ENCODE data around the gene PHF5A.
A peak's percentile ranks its signal among the peaks of the same experiment; 100 is the strongest.

PHF5A gene

GRCh38 chr22:41480397-41480735, 11.9 kb upstream of the PHF5A start:
- H3K27me3 ChIP-seq (ENCODE audit: control insufficient read depth, low read length) = no peaks in the 10 kb centered on the region
- H3K4me1 ChIP-seq (ENCODE audit: control insufficient read depth, low read length) = peaks cover 66% of the 10 kb centered on the region
- no peaks in the 10 kb centered on the region for H3K9me3 ChIP-seq (ENCODE audit: control insufficient read depth, insufficient read depth, low read length)
- H3K4me2 ChIP-seq (ENCODE audit: low read length) = no peak overlapping the region
- peaks cover 97% of the 10 kb centered on the region for H3K79me2 ChIP-seq (ENCODE audit: control insufficient read depth, low read length)
- H3K9me2 ChIP-seq (replicated peaks; ENCODE audit: control insufficient read depth, low read length) = no peaks in the 10 kb centered on the region
- H3K27ac ChIP-seq (ENCODE audit: low read depth, low read length) = no peak overlapping the region
- peaks cover 18% of the 10 kb centered on the region; the same call in 1 of the 2 replicates for H4K20me1 ChIP-seq (ENCODE audit: control insufficient read depth, insufficient read depth, low read depth, low read length)
- TF ChIP-seq EZH2phosphoT487 (IDR thresholded peaks at IDR 0.05; ENCODE audit: borderline replicate concordance, low read length) = no peak
- TF ChIP-seq CTCF (IDR thresholded peaks at IDR 0.05; ENCODE audit: low read depth, low read length, poor library complexity, severe bottlenecking) = no peak
- peaks cover 3% of the 10 kb centered on the region for H3F3A ChIP-seq (ENCODE audit: control insufficient read depth, insufficient read depth)
- H3K4me3 ChIP-seq (ENCODE audit: low read length) = no peak overlapping the region
- H3K36me3 ChIP-seq (ENCODE audit: control insufficient read depth, low read length) = peaks cover 42% of the 10 kb centered on the region

GRCh38 chr22:41479671-41480396, 11.3 kb upstream of the PHF5A start:
- no peak overlapping the region for H3K27ac ChIP-seq (ENCODE audit: low read depth, low read length)
- no peaks in the 10 kb centered on the region for H3K27me3 ChIP-seq (ENCODE audit: control insufficient read depth, low read length)
- no peak for TF ChIP-seq CTCF (IDR thresholded peaks at IDR 0.05; ENCODE audit: low read depth, low read length, poor library complexity, severe bottlenecking)
- no peak for TF ChIP-seq EZH2phosphoT487 (IDR thresholded peaks at IDR 0.05; ENCODE audit: borderline replicate concordance, low read length)
- peaks cover 44% of the 10 kb centered on the region for H3K36me3 ChIP-seq (ENCODE audit: control insufficient read depth, low read length)
- H3K4me3 ChIP-seq (ENCODE audit: low read length) = no peak overlapping the region
- no peaks in the 10 kb centered on the region for H3K9me2 ChIP-seq (replicated peaks; ENCODE audit: control insufficient read depth, low read length)
- peaks cover 3% of the 10 kb centered on the region for H3F3A ChIP-seq (ENCODE audit: control insufficient read depth, insufficient read depth)
- peaks cover 98% of the 10 kb centered on the region for H3K79me2 ChIP-seq (ENCODE audit: control insufficient read depth, low read length)
- peaks cover 69% of the 10 kb centered on the region for H3K4me1 ChIP-seq (ENCODE audit: control insufficient read depth, low read length)
- no peak overlapping the region; the same call in 1 of the 2 replicates for H3K4me2 ChIP-seq (ENCODE audit: low read length)
- H3K9me3 ChIP-seq (ENCODE audit: control insufficient read depth, insufficient read depth, low read length) = no peaks in the 10 kb centered on the region
- H4K20me1 ChIP-seq (ENCODE audit: control insufficient read depth, insufficient read depth, low read depth, low read length) = peaks cover 18% of the 10 kb centered on the region; the same call in 1 of the 2 replicates

GRCh38 chr22:41478891-41479521, 10.5 kb upstream of the PHF5A start:
- peak overlapping the region; percentile 56 for H3K27ac ChIP-seq (ENCODE audit: low read depth, low read length)
- peaks cover 44% of the 10 kb centered on the region for H3K36me3 ChIP-seq (ENCODE audit: control insufficient read depth, low read length)

More at GRCh38 chr22:41478891-41479521, 10.5 kb upstream of the PHF5A start:
- Histone ChIP-seq H4K20me1 (ENCODE audit: control insufficient read depth, insufficient read depth, low read depth, low read length) (peaks cover 18% of the 10 kb centered on the region; the same call in 1 of the 2 replicates), H3F3A (ENCODE audit: control insufficient read depth, insufficient read depth) (peaks cover 3% of the 10 kb centered on the region), H3K9me3 (ENCODE audit: control insufficient read depth, insufficient read depth, low read length) (no peaks in the 10 kb centered on the region), H3K4me3 (ENCODE audit: low read length) (no peak overlapping the region), H3K27me3 (ENCODE audit: control insufficient read depth, low read length) (no peaks in the 10 kb centered on the region), H3K79me2 (ENCODE audit: control insufficient read depth, low read length) (peaks cover 96% of the 10 kb centered on the region), H3K4me2 (ENCODE audit: low read length) (peak overlapping the region; percentile 59), H3K4me1 (ENCODE audit: control insufficient read depth, low read length) (peaks cover 74% of the 10 kb centered on the region), H3K9me2 (replicated peaks; ENCODE audit: control insufficient read depth, low read length) (no peaks in the 10 kb centered on the region)
- TF ChIP-seq EZH2phosphoT487 (IDR thresholded peaks at IDR 0.05; ENCODE audit: borderline replicate concordance, low read length) (no peak), CTCF (IDR thresholded peaks at IDR 0.05; ENCODE audit: low read depth, low read length, poor library complexity, severe bottlenecking) (no peak)

Data from DOHH2 (cell line).